ENCODE results near the gene TMPO. TPM values are rescaled to one million over a fixed set of nuclear protein-coding genes. Genes with fewer than 3 reads are reported as not detected.
"Not testable (repeated sequence)": the region's sequence is repeated elsewhere in the genome, so short reads cannot be mapped to it uniquely, and the experiment has no call there.

TMPO gene
- total RNA-seq, 3 donors from 2014 or later (not counting 1 experiment from before 2014, with no cell fraction given) = 72.8 to 89.4 (median 85.5) TPM

DNA sequence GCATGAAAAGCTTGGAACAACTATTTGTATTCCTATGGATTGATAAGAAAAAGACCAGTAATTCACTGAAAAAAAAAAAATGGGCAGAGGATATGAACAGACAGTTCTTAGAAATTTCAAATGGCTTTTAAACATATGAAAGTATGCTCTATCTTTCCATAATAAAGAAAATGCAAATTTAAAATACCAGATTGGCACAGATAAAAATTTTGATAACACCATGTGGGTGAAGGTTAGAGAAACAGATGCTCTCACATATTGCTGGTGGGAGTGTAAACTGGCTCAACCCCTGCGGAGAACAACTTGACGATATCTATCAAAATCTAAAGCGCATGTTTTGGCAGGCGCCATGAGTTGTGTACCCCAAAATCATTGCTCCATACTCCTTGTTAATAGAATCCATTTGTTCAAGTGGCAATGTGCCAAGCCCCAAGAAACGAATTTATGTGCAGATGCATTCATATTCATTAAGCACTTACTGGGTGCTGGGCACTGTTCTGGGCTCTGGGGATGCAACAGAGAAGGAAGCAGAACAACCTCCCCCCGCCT is 29.5 kb upstream of the TMPO start:
- Mint-ChIP-seq H3K27ac (no peak overlapping the region), H3K36me3 (no peaks in the 10 kb centered on the region), H3K4me1 (peaks cover 0 to under 1% of the 10 kb centered on the region in 2 donors), H3K4me3 (no peak overlapping the region), H3K9me3 (no peaks in the 10 kb centered on the region), H3K27me3 (ENCODE audit: low read depth in 2 of 2) (peaks cover 2 to 8% of the 10 kb centered on the region in 2 donors)
- Histone ChIP-seq H3K4me3 (ENCODE audit: low read length) (no peak overlapping the region), H3K27me3 (ENCODE audit: control insufficient read depth, insufficient read depth, low read length) (no peaks in the 10 kb centered on the region), H3K27ac (ENCODE audit: low read length) (no peak overlapping the region), H3K9me3 (ENCODE audit: control insufficient read depth, insufficient read depth, low read length) (no peaks in the 10 kb centered on the region), H3K36me3 (ENCODE audit: control insufficient read depth, insufficient read depth, low read length) (no peaks in the 10 kb centered on the region), H3K4me1 (ENCODE audit: control insufficient read depth, insufficient read depth, low read length) (peaks cover 1% of the 10 kb centered on the region)
- intact Hi-C loops (cut with micrococcal nuclease) = no loop called here
- ATAC-seq (no peak), DNase-seq (no peak)
- TF ChIP-seq, protein P1, sequence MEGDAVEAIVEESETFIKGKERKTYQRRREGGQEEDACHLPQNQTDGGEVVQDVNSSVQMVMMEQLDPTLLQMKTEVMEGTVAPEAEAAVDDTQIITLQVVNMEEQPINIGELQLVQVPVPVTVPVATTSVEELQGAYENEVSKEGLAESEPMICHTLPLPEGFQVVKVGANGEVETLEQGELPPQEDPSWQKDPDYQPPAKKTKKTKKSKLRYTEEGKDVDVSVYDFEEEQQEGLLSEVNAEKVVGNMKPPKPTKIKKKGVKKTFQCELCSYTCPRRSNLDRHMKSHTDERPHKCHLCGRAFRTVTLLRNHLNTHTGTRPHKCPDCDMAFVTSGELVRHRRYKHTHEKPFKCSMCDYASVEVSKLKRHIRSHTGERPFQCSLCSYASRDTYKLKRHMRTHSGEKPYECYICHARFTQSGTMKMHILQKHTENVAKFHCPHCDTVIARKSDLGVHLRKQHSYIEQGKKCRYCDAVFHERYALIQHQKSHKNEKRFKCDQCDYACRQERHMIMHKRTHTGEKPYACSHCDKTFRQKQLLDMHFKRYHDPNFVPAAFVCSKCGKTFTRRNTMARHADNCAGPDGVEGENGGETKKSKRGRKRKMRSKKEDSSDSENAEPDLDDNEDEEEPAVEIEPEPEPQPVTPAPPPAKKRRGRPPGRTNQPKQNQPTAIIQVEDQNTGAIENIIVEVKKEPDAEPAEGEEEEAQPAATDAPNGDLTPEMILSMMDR (IDR thresholded peaks at IDR 0.05) = no peak
- WGBS (ENCODE audit: insufficient coverage) = 77% methylated on average over 5 of the region's 6 CpGs

DNA sequence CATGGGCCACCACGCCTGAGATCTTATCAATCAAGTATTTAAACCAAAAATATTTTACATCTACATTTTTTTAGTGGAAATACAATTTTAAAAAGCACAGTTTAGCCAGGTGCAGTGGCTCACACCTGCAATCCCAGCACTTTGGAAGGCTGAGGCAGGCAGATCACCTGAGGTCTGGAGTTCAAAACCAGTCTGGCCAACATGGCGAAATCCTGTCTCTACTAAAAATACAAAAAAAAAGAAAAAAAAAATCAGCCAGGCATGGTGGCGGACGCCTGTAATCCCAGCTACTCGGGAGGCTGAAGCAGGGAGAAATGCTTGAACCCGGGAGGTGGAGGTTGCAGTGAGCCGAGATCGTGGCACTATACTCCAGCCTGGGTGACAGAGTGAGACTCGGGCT is 27.0 kb upstream of the TMPO start:
- intact Hi-C loops (cut with micrococcal nuclease); ATAC-seq; H3K4me3 Mint-ChIP-seq: not testable (repeated sequence)

DNA sequence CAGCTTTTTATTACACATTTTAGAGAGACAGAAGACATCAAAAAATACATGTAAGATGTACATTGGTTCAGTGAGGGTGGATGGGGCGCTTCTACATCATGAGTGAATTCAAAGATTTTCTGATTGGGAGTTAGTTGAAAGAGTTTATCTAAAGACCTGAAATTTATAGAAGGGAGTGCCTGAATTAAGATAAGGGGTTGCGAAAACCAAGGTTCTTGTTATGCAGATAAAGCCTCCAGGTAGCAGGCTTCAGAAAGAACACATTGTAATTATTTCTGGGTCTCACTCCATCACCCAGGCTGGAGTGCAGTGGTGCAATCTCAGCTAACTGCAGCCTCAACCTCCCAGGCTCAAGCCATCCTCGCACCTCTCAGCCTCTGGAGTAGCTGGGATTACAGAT is 26.2 kb upstream of the TMPO start:
- Mint-ChIP-seq H3K27ac (no peak overlapping the region), H3K27me3 (ENCODE audit: low read depth in 2 of 2) (peaks cover 2 to 8% of the 10 kb centered on the region in 2 donors), H3K4me3 (no peak overlapping the region), H3K4me1 (peaks cover 0 to 4% of the 10 kb centered on the region in 2 donors), H3K9me3 (no peaks in the 10 kb centered on the region), H3K36me3 (no peaks in the 10 kb centered on the region)
- H3K27me3 ChIP-seq (ENCODE audit: control insufficient read depth, insufficient read depth, low read length) = no peaks in the 10 kb centered on the region
- peaks cover 5% of the 10 kb centered on the region for H3K4me1 ChIP-seq (ENCODE audit: control insufficient read depth, insufficient read depth, low read length)
- 93% methylated on average over 3 of the region's 3 CpGs for WGBS (ENCODE audit: insufficient coverage)
- H3K27ac ChIP-seq (ENCODE audit: low read length) = no peak overlapping the region
- TF ChIP-seq, protein P1 (IDR thresholded peaks at IDR 0.05) = no peak
- DNase-seq (no peak), ATAC-seq (no peak)
- intact Hi-C loops (cut with micrococcal nuclease) = no loop called here
- H3K36me3 ChIP-seq (ENCODE audit: control insufficient read depth, insufficient read depth, low read length) = no peaks in the 10 kb centered on the region
- H3K9me3 ChIP-seq (ENCODE audit: control insufficient read depth, insufficient read depth, low read length) = no peaks in the 10 kb centered on the region
- no peak overlapping the region for H3K4me3 ChIP-seq (ENCODE audit: low read length)

More for the DNA sequence above, 27.0 kb upstream of the TMPO start:
- not testable (repeated sequence) for H3K9me3 Mint-ChIP-seq; H3K27me3 Mint-ChIP-seq (ENCODE audit: low read depth in 2 of 2); H3K27ac Mint-ChIP-seq; DNase-seq; H3K36me3 Mint-ChIP-seq; H3K4me1 ChIP-seq (ENCODE audit: control insufficient read depth, insufficient read depth, low read length); H3K9me3 ChIP-seq (ENCODE audit: control insufficient read depth, insufficient read depth, low read length); H3K27ac ChIP-seq (ENCODE audit: low read length); H3K4me1 Mint-ChIP-seq; H3K36me3 ChIP-seq (ENCODE audit: control insufficient read depth, insufficient read depth, low read length); H3K27me3 ChIP-seq (ENCODE audit: control insufficient read depth, insufficient read depth, low read length); H3K4me3 ChIP-seq (ENCODE audit: low read length)
- WGBS (ENCODE audit: insufficient coverage) = 95% methylated on average over 9 of the region's 9 CpGs

DNA sequence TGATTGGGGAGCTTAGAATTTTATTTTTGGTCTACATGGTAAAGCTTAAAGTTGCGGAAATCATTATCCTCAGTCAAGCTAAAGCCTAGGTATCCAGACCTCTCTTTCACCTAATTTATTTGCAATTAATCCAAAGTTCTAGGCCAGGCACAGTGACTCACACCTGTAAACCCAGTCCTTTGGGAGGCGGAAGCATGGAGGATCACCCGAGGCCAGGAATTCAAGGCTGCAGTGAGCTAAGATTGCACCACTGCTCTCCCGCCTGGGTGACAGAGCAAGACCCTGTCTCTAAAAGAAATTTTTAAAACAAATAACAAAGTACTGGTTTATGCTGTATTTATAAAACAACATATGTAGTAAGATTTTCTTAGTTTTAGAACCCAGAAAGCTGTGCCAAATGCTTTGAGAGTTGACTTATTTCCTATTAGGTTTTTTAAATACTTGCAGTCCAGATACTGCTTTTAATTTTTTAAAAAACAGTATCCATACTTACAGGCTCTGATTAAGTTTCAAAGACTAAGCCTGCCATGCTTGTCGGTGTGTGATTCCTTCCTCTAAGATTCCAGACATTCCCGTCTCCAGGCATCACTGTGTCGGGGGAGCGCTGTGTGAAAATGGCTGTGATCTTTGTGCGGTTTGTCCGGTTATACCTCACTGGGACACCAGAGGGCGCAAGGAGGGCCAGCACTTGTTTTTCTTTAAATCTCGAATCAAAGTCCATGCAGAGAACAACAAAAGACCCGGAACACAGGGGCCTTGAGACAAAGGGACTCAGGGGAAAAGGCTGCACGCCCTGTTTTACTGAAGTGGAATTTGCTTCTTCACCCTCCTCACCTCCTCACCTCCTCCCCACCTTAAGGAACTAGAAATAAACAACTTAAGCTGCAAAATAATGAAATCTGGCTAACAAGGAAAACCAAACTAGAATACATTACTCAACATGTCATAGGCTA is 24.6 kb upstream of the TMPO start:
- intact Hi-C loops (cut with micrococcal nuclease) = loop anchor here (1.0 to 2.0 kb wide), 4 partner anchors 13 to 164 kb away; no protein-coding TSS in a partner anchor
- peak overlapping the region; percentile 42 for H3K27ac ChIP-seq (ENCODE audit: low read length)
- peaks cover 5% of the 10 kb centered on the region for H3K4me1 ChIP-seq (ENCODE audit: control insufficient read depth, insufficient read depth, low read length)
- 27% methylated on average over 14 of the region's 14 CpGs for WGBS (ENCODE audit: insufficient coverage)
- H3K36me3 ChIP-seq (ENCODE audit: control insufficient read depth, insufficient read depth, low read length) = no peaks in the 10 kb centered on the region
- H3K4me3 Mint-ChIP-seq = no peak overlapping the region
- no peaks in the 10 kb centered on the region for H3K27me3 ChIP-seq (ENCODE audit: control insufficient read depth, insufficient read depth, low read length)
- H3K36me3 Mint-ChIP-seq = no peaks in the 10 kb centered on the region
- H3K4me3 ChIP-seq (ENCODE audit: low read length) = no peak overlapping the region
- peaks cover 2 to 4% of the 10 kb centered on the region in 2 donors for H3K27me3 Mint-ChIP-seq (ENCODE audit: low read depth in 2 of 2)
- TF ChIP-seq, protein P1 (IDR thresholded peaks at IDR 0.05) = peak; percentile 78
- peak overlapping the region; percentile 45 to 75 for H3K27ac Mint-ChIP-seq
- H3K4me1 Mint-ChIP-seq = peaks cover 0 to 4% of the 10 kb centered on the region in 2 donors
- H3K9me3 ChIP-seq (ENCODE audit: control insufficient read depth, insufficient read depth, low read length) = no peaks in the 10 kb centered on the region
- peak; percentile 81 to 92 for DNase-seq
- ATAC-seq = peak; percentile 90 to 99 (median 98)
- H3K9me3 Mint-ChIP-seq = no peaks in the 10 kb centered on the region
